ENCODE results near the gene MMP8.
"Not testable (repeated sequence)": the region's sequence is repeated elsewhere in the genome, so short reads cannot be mapped to it uniquely, and the experiment has no call there.

The MMP8 gene
- long read RNA-seq, donor 1 = 0 reads
- long read RNA-seq, donor 2 = 0 reads
- long read RNA-seq, donor 3 = 0 reads
- long read RNA-seq, donor 4 = 0 reads
- long read RNA-seq, donor 5 = 0 reads
- long read RNA-seq, donor 6 = 0 reads
- long read RNA-seq, donor 7 = 0 reads
- long read RNA-seq, donor 8 = 0 reads

GRCh38 chr11:102724904-102725500 lies at the start of gene MMP8:
TSS of gene MMP8 (minus strand) at chr11:102724954. CDS start at chr11:102724855, 99 bp downstream.
- DNase-seq = no peak

GRCh38 chr11:102773386-102773785 lies 48.6 kb upstream of the MMP8 start:
- no peak for DNase-seq

- no peak for DNase-seq
Measured at GRCh38 chr11:102771351-102771750, 46.6 kb upstream of the MMP8 start.

GRCh38 chr11:102770191-102770590 lies 45.4 kb upstream of the MMP8 start:
- no peak for DNase-seq

- no peak for DNase-seq
Measured at GRCh38 chr11:102767800-102768199, 43.0 kb upstream of the MMP8 start.

- DNase-seq = no peak
Measured at GRCh38 chr11:102763440-102763839, 38.7 kb upstream of the MMP8 start.

GRCh38 chr11:102762361-102762767 lies 37.6 kb upstream of the MMP8 start:
- no peak for DNase-seq

GRCh38 chr11:102761646-102762238 lies 37.0 kb upstream of the MMP8 start:
- DNase-seq = no peak

GRCh38 chr11:102760344-102761035 lies 35.7 kb upstream of the MMP8 start:
- no peak for DNase-seq

- DNase-seq = no peak
Measured at GRCh38 chr11:102757823-102758549, 33.2 kb upstream of the MMP8 start.

GRCh38 chr11:102753267-102753666 lies 28.5 kb upstream of the MMP8 start:
- no peak for DNase-seq

GRCh38 chr11:102751673-102752072 lies 26.9 kb upstream of the MMP8 start:
- no peak for DNase-seq

- DNase-seq = no peak
Measured at GRCh38 chr11:102749101-102749722, 24.5 kb upstream of the MMP8 start.

- DNase-seq = not testable (repeated sequence)
Measured at GRCh38 chr11:102746746-102747578, 22.2 kb upstream of the MMP8 start.

GRCh38 chr11:102734650-102735049 lies 9.9 kb upstream of the MMP8 start:
- DNase-seq = no peak

- DNase-seq = no peak
Measured at GRCh38 chr11:102733232-102733875, 8.6 kb upstream of the MMP8 start.

GRCh38 chr11:102730944-102731343 lies 6.2 kb upstream of the MMP8 start:
- not testable (repeated sequence) for DNase-seq

GRCh38 chr11:102729849-102730815 lies 5.4 kb upstream of the MMP8 start:
- no peak for DNase-seq

- no peak for DNase-seq
Measured at GRCh38 chr11:102727890-102728289, 3.1 kb upstream of the MMP8 start.

GRCh38 chr11:102722821-102723220 lies 1.9 kb downstream of the MMP8 start:
- no peak for DNase-seq

Measured in right kidney (tissue), 9 donors.